GM12892 (cell line): Measurements from ENCODE around the gene MPG.

Source experiments
- POLR2A ChIP-seq: IDR thresholded peaks from 2 replicates; pipeline ENCODE4 v1.6.1; 2011; ENCODE audit warnings: low read depth, low read length, control low read depth
- POLR2AphosphoS5 ChIP-seq: IDR thresholded peaks from 2 replicates; pipeline ENCODE4 v1.6.1; 2011; ENCODE audit warnings: low read depth, low read length, control low read depth
- TAF1 ChIP-seq: IDR thresholded peaks from 2 replicates; pipeline ENCODE4 v1.6.1; 2011; ENCODE audit warnings: low read depth, mild to moderate bottlenecking, control low read depth, low read length, borderline replicate concordance

DNA sequence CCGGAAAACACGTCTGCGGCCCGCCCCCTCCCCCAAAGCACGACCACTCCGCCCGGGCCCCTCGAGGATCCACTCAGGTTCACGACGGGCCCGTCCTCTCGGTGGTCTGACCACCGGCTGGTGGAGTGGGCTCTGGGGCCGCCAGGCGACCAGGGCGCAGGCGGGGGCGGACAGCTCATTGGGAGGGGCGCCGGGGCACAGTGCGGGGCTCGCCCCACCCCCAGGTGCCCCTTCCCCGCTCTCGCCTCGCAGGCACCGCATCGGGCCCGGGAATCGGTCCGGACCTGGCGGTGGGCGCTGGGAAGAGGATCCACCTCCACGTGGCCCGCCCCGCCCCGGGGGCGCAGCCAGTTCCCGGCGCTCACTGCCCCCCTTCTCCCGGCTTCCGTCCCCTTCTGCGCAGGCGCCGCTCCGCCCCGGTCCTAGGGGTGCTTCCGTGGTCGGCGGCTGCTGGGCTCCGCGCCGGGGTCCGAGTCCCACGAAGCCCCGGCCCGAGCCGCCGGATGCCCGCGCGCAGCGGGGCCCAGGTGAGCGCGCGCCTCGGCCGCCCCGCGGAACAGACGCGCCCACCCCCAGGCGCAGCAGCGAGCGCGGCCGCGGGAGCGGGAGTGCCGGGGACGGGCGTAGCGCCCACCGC is at the start of gene MPG:
- TF ChIP-seq TAF1 = no peak
- TF ChIP-seq POLR2A = no peak; the same call in 1 of the 2 replicates
- no peak for TF ChIP-seq POLR2AphosphoS5
